Right cardiac atrium (tissue), 5 donors: Measurements from ENCODE around the gene RETREG1. TPM values are rescaled to one million over a fixed set of nuclear protein-coding genes. Genes with fewer than 3 reads are reported as not detected.

ENCODE experiments used
- ATAC-seq, 2 donors: fragments of 200-7000 bp; cut with Tn5 transposase; one replicate each; pipeline versions ENCODE4 v1.8.0 to v1.9.1; 2020; ENCODE audit warnings: moderate library complexity in 2 of 2, mild to moderate bottlenecking in 1 of 2
- DNase-seq, 3 donors: peaks; one replicate each; pipeline ENCODE4 v3.0.0-alpha.2; 2020
- H3K27ac ChIP-seq: one replicate; pipeline ENCODE4 v1.5.1; 2013; ENCODE audit warnings: mild to moderate bottlenecking, low read length, control low read depth, moderate library complexity
- H3K27me3 ChIP-seq: one replicate; pipeline ENCODE4 v1.6.1; 2013; ENCODE audit not compliant: control insufficient read depth, insufficient read depth
- H3K4me1 ChIP-seq: one replicate; pipeline ENCODE4 v1.6.1; 2013; ENCODE audit warnings: low read length; ENCODE audit not compliant: control insufficient read depth, insufficient read depth
- H3K4me3 ChIP-seq: one replicate; pipeline ENCODE4 v1.5.1; 2013; ENCODE audit warnings: low read length, control low read depth
- H3K9me3 ChIP-seq: one replicate; pipeline ENCODE4 v1.6.1; 2013; ENCODE audit warnings: low read length; ENCODE audit not compliant: control insufficient read depth
- WGBS: extraction: QIAGEN DNeasy Blood & Tissue Kit; methylation state at CpG from one replicate; pipeline ENCODE4 v1.1.7; 2013; 5-methylcytosine and 5-hydroxymethylcytosine counted together
- intact Hi-C, 4 donors: fragments of 100-400 bp; cut with DNase I; formaldehyde crosslinking; loops; one replicate each; pipeline versions ENCODE4 v1.11.0 to v1.14.0; 2022 to 2023
- polyA plus RNA-seq: library from polyadenylated mRNA; stranded (reverse); fragments of 200-250 nt; gene quantifications from one replicate; pipeline ENCODE4 v1.2.3, GENCODE V29; 2013
- total RNA-seq, 4 donors: library from RNA; stranded (reverse); fragmentation: NEBNext Ultra II Directional; extraction: Animal tissue kit (Norgen Biotek cat#: 25700); gene quantifications; one replicate each; pipeline ENCODE4 v1.2.1, GENCODE V29; 2021
- donor health status: healthy with polysubstance abuse.
- donor health status: DM: no; HTN: yes; CAD: no.
- donor health status: DM: no; HTN: no; CAD: no.
- donor health status: DM: no; HTN: yes; CAD: no; lungs with severe emphysema.
- donor health status: DM: yes; HTN: yes; CAD: no.

RETREG1 gene
- total and polyA plus RNA-seq, 5 donors: 114 to 209 (median 148) TPM

- intact Hi-C loops: loop anchor here in 1 of 4 donors (10.0 kb wide), 1 partner anchor 119 kb away; no protein-coding TSS in a partner anchor
- Histone ChIP-seq H3K9me3 (peaks cover 3% of the 10 kb centered on the region), H3K4me1 (no peaks in the 10 kb centered on the region), H3K27me3 (no peaks in the 10 kb centered on the region), H3K4me3 (peak overlapping the region; percentile 71), H3K27ac (peak overlapping the region; percentile 84)
- ATAC-seq: peak in 1 of 2 donors; percentile 8
- DNase-seq: no peak
- 76% methylated on average over 17 of the region's 17 CpGs for WGBS
Observed at GRCh38 chr5:16505140-16505891, 111.5 kb downstream of the RETREG1 start.

- Histone ChIP-seq H3K4me1 (peaks cover 4% of the 10 kb centered on the region), H3K27me3 (no peaks in the 10 kb centered on the region), H3K27ac (peak overlapping the region; percentile 48), H3K4me3 (no peak overlapping the region), H3K9me3 (peaks cover 7% of the 10 kb centered on the region)
- no peak for DNase-seq
- WGBS: 91% methylated on average over 10 of the region's 10 CpGs
- no peak for ATAC-seq
- intact Hi-C loops: loop anchor here in 1 of 4 donors (10.0 kb wide), 1 partner anchor 120 kb away; no protein-coding TSS in a partner anchor
Observed at GRCh38 chr5:16504571-16504970, 112.2 kb downstream of the RETREG1 start.

GRCh38 chr5:16502866-16503265 is 113.9 kb downstream of the RETREG1 start:
- peak overlapping the region; percentile 63 for H3K27ac ChIP-seq
- WGBS: 78% methylated on average over 3 of the region's 3 CpGs
- no peak for ATAC-seq
- no peak for DNase-seq
- H3K4me3 ChIP-seq: no peak overlapping the region
- H3K27me3 ChIP-seq: no peaks in the 10 kb centered on the region
- H3K4me1 ChIP-seq: peaks cover 6% of the 10 kb centered on the region
- intact Hi-C loops: loop anchor here in 1 of 4 donors (10.0 kb wide), 1 partner anchor 122 kb away; no protein-coding TSS in a partner anchor
- peaks cover 7% of the 10 kb centered on the region for H3K9me3 ChIP-seq

GRCh38 chr5:16500024-16500423 is 116.8 kb downstream of the RETREG1 start:
- Histone ChIP-seq H3K4me3 (no peak overlapping the region), H3K27me3 (no peaks in the 10 kb centered on the region), H3K9me3 (peaks cover 12% of the 10 kb centered on the region), H3K4me1 (peaks cover 6% of the 10 kb centered on the region), H3K27ac (peak overlapping the region; percentile 75)
- intact Hi-C loops: loop anchor here in 1 of 4 donors (10.0 kb wide), 1 partner anchor 125 kb away; no protein-coding TSS in a partner anchor
- no peak for DNase-seq
- ATAC-seq: no peak
- WGBS: 90% methylated on average over 5 of the region's 5 CpGs

- intact Hi-C loops: loop anchor here in 1 of 4 donors (10.0 kb wide), 1 partner anchor 47 kb away; no protein-coding TSS in a partner anchor
- peak overlapping the region; percentile 78 for H3K27ac ChIP-seq
- no peak overlapping the region for H3K4me3 ChIP-seq
- DNase-seq: no peak
- peaks cover 6% of the 10 kb centered on the region for H3K4me1 ChIP-seq
- H3K27me3 ChIP-seq: no peaks in the 10 kb centered on the region
- WGBS: 57% methylated on average over 2 of the region's 2 CpGs
- ATAC-seq: no peak
- H3K9me3 ChIP-seq: peaks cover 9% of the 10 kb centered on the region
Observed at GRCh38 chr5:16497546-16497945, 119.3 kb downstream of the RETREG1 start.

GRCh38 chr5:16493261-16493660 is 123.5 kb downstream of the RETREG1 start:
- H3K27ac ChIP-seq: peak overlapping the region; percentile 75
- no peak overlapping the region for H3K4me3 ChIP-seq
- intact Hi-C loops: loop anchor here in 2 of 4 donors (5.0 to 10.0 kb wide), 2 partner anchors 52 to 59 kb away; no protein-coding TSS in a partner anchor
- 40% methylated on average over 1 of the region's 1 CpG for WGBS
- no peak for ATAC-seq
- no peaks in the 10 kb centered on the region for H3K4me1 ChIP-seq
- DNase-seq: no peak
- H3K9me3 ChIP-seq: peaks cover 6% of the 10 kb centered on the region
- H3K27me3 ChIP-seq: no peaks in the 10 kb centered on the region

- Histone ChIP-seq H3K9me3 (peaks cover 6% of the 10 kb centered on the region), H3K4me3 (no peak overlapping the region), H3K4me1 (no peaks in the 10 kb centered on the region), H3K27ac (peak overlapping the region; percentile 73), H3K27me3 (no peaks in the 10 kb centered on the region)
- intact Hi-C loops: loop anchor here in 2 of 4 donors (5.0 to 10.0 kb wide), 2 partner anchors 52 to 60 kb away; no protein-coding TSS in a partner anchor
- DNase-seq: peak; percentile 42 to 78 (median 73)
- 34% methylated on average over 10 of the region's 10 CpGs for WGBS
- peak; percentile 74 to 80 for ATAC-seq
Observed at GRCh38 chr5:16492398-16493140, 124.2 kb downstream of the RETREG1 start.

GRCh38 chr5:16490911-16491310 is 125.9 kb downstream of the RETREG1 start:
- Histone ChIP-seq H3K4me1 (no peaks in the 10 kb centered on the region), H3K9me3 (peaks cover 4% of the 10 kb centered on the region), H3K27ac (peak overlapping the region; percentile 38), H3K4me3 (no peak overlapping the region), H3K27me3 (no peaks in the 10 kb centered on the region)
- intact Hi-C loops: loop anchor here in 2 of 4 donors (5.0 to 10.0 kb wide), 2 partner anchors 54 to 61 kb away; no protein-coding TSS in a partner anchor
- 75% methylated on average over 8 of the region's 8 CpGs for WGBS
- no peak for DNase-seq
- peak in 1 of 2 donors; percentile 49 for ATAC-seq

GRCh38 chr5:16489322-16489791 is 127.4 kb downstream of the RETREG1 start:
- WGBS: 12% methylated on average over 1 of the region's 1 CpG
- no peak overlapping the region for H3K27ac ChIP-seq
- no peak for DNase-seq
- H3K9me3 ChIP-seq: peaks cover 2% of the 10 kb centered on the region
- no peaks in the 10 kb centered on the region for H3K4me1 ChIP-seq
- no peak overlapping the region for H3K4me3 ChIP-seq
- no peaks in the 10 kb centered on the region for H3K27me3 ChIP-seq
- intact Hi-C loops: loop anchor here in 3 of 4 donors (2.0 to 10.0 kb wide), 6 partner anchors 63 to 715 kb away; no protein-coding TSS in a partner anchor
- ATAC-seq: peak; percentile 77 to 83

GRCh38 chr5:16487456-16487855 is 129.3 kb downstream of the RETREG1 start:
- Histone ChIP-seq H3K9me3 (peaks cover 2% of the 10 kb centered on the region), H3K27me3 (no peaks in the 10 kb centered on the region), H3K27ac (peak overlapping the region; percentile 52), H3K4me3 (no peak overlapping the region), H3K4me1 (no peaks in the 10 kb centered on the region)
- intact Hi-C loops: loop anchor here in 3 of 4 donors (5.0 to 10.0 kb wide), 5 partner anchors 65 to 717 kb away; no protein-coding TSS in a partner anchor
- no peak for ATAC-seq
- DNase-seq: no peak
- 85% methylated on average over 2 of the region's 2 CpGs for WGBS
